ENCODE results near the gene PHKA2.

GRCh38 chrX:18998653-18999052, 14.7 kb upstream of the PHKA2 start:
- TF ChIP-seq, protein P1, sequence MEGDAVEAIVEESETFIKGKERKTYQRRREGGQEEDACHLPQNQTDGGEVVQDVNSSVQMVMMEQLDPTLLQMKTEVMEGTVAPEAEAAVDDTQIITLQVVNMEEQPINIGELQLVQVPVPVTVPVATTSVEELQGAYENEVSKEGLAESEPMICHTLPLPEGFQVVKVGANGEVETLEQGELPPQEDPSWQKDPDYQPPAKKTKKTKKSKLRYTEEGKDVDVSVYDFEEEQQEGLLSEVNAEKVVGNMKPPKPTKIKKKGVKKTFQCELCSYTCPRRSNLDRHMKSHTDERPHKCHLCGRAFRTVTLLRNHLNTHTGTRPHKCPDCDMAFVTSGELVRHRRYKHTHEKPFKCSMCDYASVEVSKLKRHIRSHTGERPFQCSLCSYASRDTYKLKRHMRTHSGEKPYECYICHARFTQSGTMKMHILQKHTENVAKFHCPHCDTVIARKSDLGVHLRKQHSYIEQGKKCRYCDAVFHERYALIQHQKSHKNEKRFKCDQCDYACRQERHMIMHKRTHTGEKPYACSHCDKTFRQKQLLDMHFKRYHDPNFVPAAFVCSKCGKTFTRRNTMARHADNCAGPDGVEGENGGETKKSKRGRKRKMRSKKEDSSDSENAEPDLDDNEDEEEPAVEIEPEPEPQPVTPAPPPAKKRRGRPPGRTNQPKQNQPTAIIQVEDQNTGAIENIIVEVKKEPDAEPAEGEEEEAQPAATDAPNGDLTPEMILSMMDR (conservative IDR thresholded peaks at IDR 0.05; ENCODE audit: low read length), result no peak
- no peak for TF ChIP-seq EZH2phosphoT487 (IDR thresholded peaks at IDR 0.05; ENCODE audit: borderline replicate concordance)

Measured in Loucy (cell line).